ENCODE results near the gene NRXN3. TPM values are rescaled to one million over a fixed set of nuclear protein-coding genes. Genes with fewer than 3 reads are reported as not detected.
A peak's percentile ranks its signal among the peaks of the same experiment; 100 is the strongest.

The NRXN3 gene
- total and polyA plus RNA-seq, 8 donors: 0.29 to 41.1 (median 9.1) TPM

DNA sequence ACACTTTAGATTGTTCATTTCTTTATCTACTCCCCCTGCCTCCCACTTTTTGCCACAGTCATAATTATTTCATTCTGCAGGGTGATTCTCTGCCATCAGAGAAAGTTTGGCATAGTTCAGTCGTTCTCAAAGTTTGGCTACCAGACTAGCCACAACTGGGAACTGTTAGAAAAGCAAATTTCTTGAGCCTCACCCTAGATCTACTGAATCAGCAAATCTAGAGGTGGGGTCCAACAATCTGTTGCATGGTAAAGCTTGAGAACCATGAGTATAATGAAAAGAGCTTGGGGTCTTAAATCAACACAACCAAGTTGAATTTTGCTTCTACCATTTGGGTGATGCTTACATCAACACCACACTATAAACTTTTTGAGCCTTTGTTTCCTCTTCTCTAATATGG, 172.7 kb downstream of the NRXN3 start:
- H3K4me3 ChIP-seq: no peak overlapping the region
- DNase-seq: no peak
- TF ChIP-seq, protein P1, sequence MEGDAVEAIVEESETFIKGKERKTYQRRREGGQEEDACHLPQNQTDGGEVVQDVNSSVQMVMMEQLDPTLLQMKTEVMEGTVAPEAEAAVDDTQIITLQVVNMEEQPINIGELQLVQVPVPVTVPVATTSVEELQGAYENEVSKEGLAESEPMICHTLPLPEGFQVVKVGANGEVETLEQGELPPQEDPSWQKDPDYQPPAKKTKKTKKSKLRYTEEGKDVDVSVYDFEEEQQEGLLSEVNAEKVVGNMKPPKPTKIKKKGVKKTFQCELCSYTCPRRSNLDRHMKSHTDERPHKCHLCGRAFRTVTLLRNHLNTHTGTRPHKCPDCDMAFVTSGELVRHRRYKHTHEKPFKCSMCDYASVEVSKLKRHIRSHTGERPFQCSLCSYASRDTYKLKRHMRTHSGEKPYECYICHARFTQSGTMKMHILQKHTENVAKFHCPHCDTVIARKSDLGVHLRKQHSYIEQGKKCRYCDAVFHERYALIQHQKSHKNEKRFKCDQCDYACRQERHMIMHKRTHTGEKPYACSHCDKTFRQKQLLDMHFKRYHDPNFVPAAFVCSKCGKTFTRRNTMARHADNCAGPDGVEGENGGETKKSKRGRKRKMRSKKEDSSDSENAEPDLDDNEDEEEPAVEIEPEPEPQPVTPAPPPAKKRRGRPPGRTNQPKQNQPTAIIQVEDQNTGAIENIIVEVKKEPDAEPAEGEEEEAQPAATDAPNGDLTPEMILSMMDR (IDR thresholded peaks at IDR 0.05): no peak
- TF ChIP-seq POLR2A (IDR thresholded peaks at IDR 0.05) (no peak), POLR2AphosphoS5 (IDR thresholded peaks at IDR 0.05) (no peak), EP300 (IDR thresholded peaks at IDR 0.05) (no peak)
- WGBS, 5 donors: 62 to 79% (median 70%) methylated on average over 1 of the region's 1 CpG
- H3K36me3 ChIP-seq: no peaks in the 10 kb centered on the region
- no peaks in the 10 kb centered on the region for H3K27me3 ChIP-seq
- intact Hi-C loops (cut with DNase I; ENCODE audit: low total_unique reads): no loop called here
- H3K27ac ChIP-seq: no peak overlapping the region
- no peaks in the 10 kb centered on the region for H3K9me3 ChIP-seq
- H3K4me1 ChIP-seq: peaks cover 0 to 10% (median 4%) of the 10 kb centered on the region in 4 donors

DNA sequence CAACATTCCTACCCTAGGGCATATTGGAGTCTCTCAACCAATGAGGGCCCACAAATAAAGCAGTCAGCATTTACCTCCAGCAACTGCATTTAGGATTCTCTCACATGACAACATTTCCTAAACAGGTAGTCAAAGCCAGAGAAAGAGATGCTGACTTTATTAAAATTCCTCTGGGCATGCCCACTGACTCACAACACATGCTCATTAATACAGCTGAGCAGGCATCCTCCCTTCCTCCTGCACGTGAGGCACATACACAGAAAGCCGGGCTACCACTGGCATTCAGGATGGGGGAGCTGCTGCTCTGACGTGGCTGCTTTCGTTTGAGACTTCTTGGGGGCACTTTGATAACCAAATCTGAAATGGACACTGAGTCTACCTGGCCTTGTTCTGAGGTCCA, 174.1 kb downstream of the NRXN3 start:
- Histone ChIP-seq H3K9me3 (no peaks in the 10 kb centered on the region), H3K36me3 (no peaks in the 10 kb centered on the region), H3K27ac (no peak overlapping the region), H3K27me3 (no peaks in the 10 kb centered on the region), H3K4me3 (no peak overlapping the region), H3K4me1 (peaks cover 0 to 10% (median 4%) of the 10 kb centered on the region in 4 donors)
- intact Hi-C loops (cut with DNase I; ENCODE audit: low total_unique reads): no loop called here
- no peak for DNase-seq
- WGBS, 5 donors: 73 to 88% (median 78%) methylated on average over 4 of the region's 4 CpGs
- TF ChIP-seq EP300 (IDR thresholded peaks at IDR 0.05) (no peak), POLR2A (IDR thresholded peaks at IDR 0.05) (no peak), POLR2AphosphoS5 (IDR thresholded peaks at IDR 0.05) (no peak)
- TF ChIP-seq, protein P1 (IDR thresholded peaks at IDR 0.05): no peak

- H3K9me3 ChIP-seq: no peaks in the 10 kb centered on the region
- intact Hi-C loops (cut with DNase I; ENCODE audit: low total_unique reads): no loop called here
- H3K4me1 ChIP-seq: peaks cover 0 to 10% (median 4%) of the 10 kb centered on the region in 4 donors
- DNase-seq: peak in 1 of 2 donors; percentile 16
- 37 to 54% (median 44%) methylated on average over 6 of the region's 6 CpGs for WGBS, 5 donors
- TF ChIP-seq, protein P1 (IDR thresholded peaks at IDR 0.05): no peak
- TF ChIP-seq POLR2AphosphoS5 (IDR thresholded peaks at IDR 0.05): no peak
- TF ChIP-seq POLR2A (IDR thresholded peaks at IDR 0.05): no peak
- no peak for TF ChIP-seq EP300 (IDR thresholded peaks at IDR 0.05)
- H3K36me3 ChIP-seq: no peaks in the 10 kb centered on the region
- H3K27ac ChIP-seq: no peak overlapping the region
- H3K4me3 ChIP-seq: no peak overlapping the region
- H3K27me3 ChIP-seq: no peaks in the 10 kb centered on the region
Measured at GRCh38 chr14:78345131-78345744, 175.1 kb downstream of the NRXN3 start.

GRCh38 chr14:78346747-78347146, 176.6 kb downstream of the NRXN3 start:
- peaks cover 0 to 5% (median 4%) of the 10 kb centered on the region in 4 donors for H3K4me1 ChIP-seq
- 63 to 70% (median 65%) methylated on average over 5 of the region's 5 CpGs for WGBS, 5 donors
- intact Hi-C loops (cut with DNase I; ENCODE audit: low total_unique reads): no loop called here
- TF ChIP-seq EP300 (IDR thresholded peaks at IDR 0.05): no peak
- TF ChIP-seq, protein P1 (IDR thresholded peaks at IDR 0.05): no peak
- no peak for TF ChIP-seq POLR2AphosphoS5 (IDR thresholded peaks at IDR 0.05)
- no peak for TF ChIP-seq POLR2A (IDR thresholded peaks at IDR 0.05)
- no peaks in the 10 kb centered on the region for H3K9me3 ChIP-seq
- DNase-seq: no peak
- no peak overlapping the region for H3K4me3 ChIP-seq
- no peak overlapping the region for H3K27ac ChIP-seq
- H3K27me3 ChIP-seq: no peaks in the 10 kb centered on the region
- H3K36me3 ChIP-seq: no peaks in the 10 kb centered on the region

Data from stomach (tissue), 9 donors.